ENCODE data around the gene ADAMTSL5.

Gene ADAMTSL5

GRCh38 chr19:1466461-1467214 lies 46.2 kb downstream of the ADAMTSL5 start:
- DNase-seq, result peak; percentile 42
- peaks cover 10% of the 10 kb centered on the region for H3K4me1 Mint-ChIP-seq (ENCODE audit: low read depth)
- peaks cover 13% of the 10 kb centered on the region for H3K27me3 Mint-ChIP-seq
- no peak overlapping the region for H3K27ac Mint-ChIP-seq
- no peaks in the 10 kb centered on the region for H3K9me3 Mint-ChIP-seq
- no peak overlapping the region for H3K4me3 Mint-ChIP-seq
- H3K36me3 Mint-ChIP-seq (ENCODE audit: low read depth), result no peaks in the 10 kb centered on the region

- Mint-ChIP-seq H3K9me3 (no peaks in the 10 kb centered on the region), H3K27me3 (peaks cover 13% of the 10 kb centered on the region), H3K4me1 (ENCODE audit: low read depth) (peaks cover 6% of the 10 kb centered on the region), H3K4me3 (no peak overlapping the region), H3K36me3 (ENCODE audit: low read depth) (no peaks in the 10 kb centered on the region), H3K27ac (no peak overlapping the region)
- DNase-seq, result peak; percentile 29
Observed at GRCh38 chr19:1466018-1466460, 46.8 kb downstream of the ADAMTSL5 start.

GRCh38 chr19:1465191-1466016 lies 47.4 kb downstream of the ADAMTSL5 start:
- Mint-ChIP-seq H3K27ac (no peak overlapping the region), H3K4me1 (ENCODE audit: low read depth) (peaks cover 6% of the 10 kb centered on the region), H3K36me3 (ENCODE audit: low read depth) (no peaks in the 10 kb centered on the region), H3K27me3 (peaks cover 13% of the 10 kb centered on the region), H3K4me3 (no peak overlapping the region), H3K9me3 (no peaks in the 10 kb centered on the region)
- peak; percentile 54 for DNase-seq

- Mint-ChIP-seq H3K36me3 (ENCODE audit: low read depth) (no peaks in the 10 kb centered on the region), H3K9me3 (no peaks in the 10 kb centered on the region), H3K27ac (no peak overlapping the region), H3K4me1 (ENCODE audit: low read depth) (peaks cover 6% of the 10 kb centered on the region), H3K27me3 (peaks cover 24% of the 10 kb centered on the region), H3K4me3 (no peak overlapping the region)
- peak; percentile 17 for DNase-seq
Observed at GRCh38 chr19:1461862-1462261, 51.0 kb downstream of the ADAMTSL5 start.

GRCh38 chr19:1460033-1460995 lies 52.5 kb downstream of the ADAMTSL5 start:
- no peak overlapping the region for H3K4me3 Mint-ChIP-seq
- DNase-seq, result no peak
- no peaks in the 10 kb centered on the region for H3K36me3 Mint-ChIP-seq (ENCODE audit: low read depth)
- H3K27ac Mint-ChIP-seq, result no peak overlapping the region
- peaks cover 11% of the 10 kb centered on the region for H3K4me1 Mint-ChIP-seq (ENCODE audit: low read depth)
- H3K27me3 Mint-ChIP-seq, result peaks cover 31% of the 10 kb centered on the region
- H3K9me3 Mint-ChIP-seq, result no peaks in the 10 kb centered on the region

- H3K4me3 Mint-ChIP-seq, result no peak overlapping the region
- H3K27me3 Mint-ChIP-seq, result peaks cover 37% of the 10 kb centered on the region
- DNase-seq, result no peak
- H3K4me1 Mint-ChIP-seq (ENCODE audit: low read depth), result peaks cover 14% of the 10 kb centered on the region
- H3K36me3 Mint-ChIP-seq (ENCODE audit: low read depth), result no peaks in the 10 kb centered on the region
- no peak overlapping the region for H3K27ac Mint-ChIP-seq
- H3K9me3 Mint-ChIP-seq, result no peaks in the 10 kb centered on the region
Observed at GRCh38 chr19:1459479-1459878, 53.3 kb downstream of the ADAMTSL5 start.

- Mint-ChIP-seq H3K36me3 (ENCODE audit: low read depth) (no peaks in the 10 kb centered on the region), H3K27me3 (peaks cover 48% of the 10 kb centered on the region), H3K4me3 (no peak overlapping the region), H3K27ac (no peak overlapping the region), H3K9me3 (no peaks in the 10 kb centered on the region), H3K4me1 (ENCODE audit: low read depth) (peaks cover 14% of the 10 kb centered on the region)
- no peak for DNase-seq
Observed at GRCh38 chr19:1457892-1458291, 54.9 kb downstream of the ADAMTSL5 start.

- Mint-ChIP-seq H3K9me3 (no peaks in the 10 kb centered on the region), H3K4me1 (ENCODE audit: low read depth) (peaks cover 14% of the 10 kb centered on the region), H3K27me3 (peaks cover 55% of the 10 kb centered on the region), H3K4me3 (no peak overlapping the region), H3K36me3 (ENCODE audit: low read depth) (no peaks in the 10 kb centered on the region), H3K27ac (no peak overlapping the region)
- DNase-seq, result no peak
Observed at GRCh38 chr19:1457031-1457739, 55.6 kb downstream of the ADAMTSL5 start.

GRCh38 chr19:1456121-1456900 lies 56.5 kb downstream of the ADAMTSL5 start:
- Mint-ChIP-seq H3K4me1 (ENCODE audit: low read depth) (peaks cover 14% of the 10 kb centered on the region), H3K4me3 (no peak overlapping the region), H3K36me3 (ENCODE audit: low read depth) (no peaks in the 10 kb centered on the region), H3K27me3 (peaks cover 64% of the 10 kb centered on the region), H3K9me3 (no peaks in the 10 kb centered on the region), H3K27ac (no peak overlapping the region)
- no peak for DNase-seq

GRCh38 chr19:1455336-1456120 lies 57.3 kb downstream of the ADAMTSL5 start:
- Mint-ChIP-seq H3K36me3 (ENCODE audit: low read depth) (no peaks in the 10 kb centered on the region), H3K4me3 (no peak overlapping the region), H3K27ac (no peak overlapping the region), H3K27me3 (peaks cover 72% of the 10 kb centered on the region), H3K4me1 (ENCODE audit: low read depth) (peaks cover 16% of the 10 kb centered on the region), H3K9me3 (no peaks in the 10 kb centered on the region)
- DNase-seq, result peak; percentile 67
